Adrenal gland (tissue), 5 donors: Measurements from ENCODE around the gene SIK2.

Source experiments
- CTCF ChIP-seq, 6 experiments: fragments of 450-650 bp in 4 of 6; fragments of 200-600 bp in 2 of 6; sonication (generic) in 1 of 6; IDR thresholded peaks; 1 replicate in 5 of 6; 2 replicates in 1 of 6; pipeline versions ENCODE4 v1.5.1 to v1.8.0; 2016 to 2021; ENCODE audit warnings: antibody characterized with exemption in 6 of 6, mild to moderate bottlenecking in 2 of 6, moderate library complexity in 1 of 6
- POLR2A ChIP-seq, 2 donors: fragments of 450-650 bp; IDR thresholded peaks; one replicate each; pipeline ENCODE4 v1.6.1; 2017; ENCODE audit warnings: antibody characterized with exemption in 2 of 2, mild to moderate bottlenecking in 2 of 2, moderate library complexity in 1 of 2
- donor health status: DM: no; HTN: no; CAD: no.

GRCh38 chr11:111596319-111596718, 5.9 kb upstream of the SIK2 start:
- TF ChIP-seq CTCF (IDR thresholded peaks at IDR 0.05) (no peak), POLR2A (IDR thresholded peaks at IDR 0.05) (no peak)
